ENCODE measurements around the gene TPD52L1. TPM values are rescaled to one million over a fixed set of nuclear protein-coding genes. Genes with fewer than 3 reads are reported as not detected.
"Not testable (repeated sequence)": the region's sequence is repeated elsewhere in the genome, so short reads cannot be mapped to it uniquely, and the experiment has no call there.

The TPD52L1 gene
- total and polyA plus RNA-seq, 10 donors = 0.80 to 9.1 (median 3.9) TPM

DNA sequence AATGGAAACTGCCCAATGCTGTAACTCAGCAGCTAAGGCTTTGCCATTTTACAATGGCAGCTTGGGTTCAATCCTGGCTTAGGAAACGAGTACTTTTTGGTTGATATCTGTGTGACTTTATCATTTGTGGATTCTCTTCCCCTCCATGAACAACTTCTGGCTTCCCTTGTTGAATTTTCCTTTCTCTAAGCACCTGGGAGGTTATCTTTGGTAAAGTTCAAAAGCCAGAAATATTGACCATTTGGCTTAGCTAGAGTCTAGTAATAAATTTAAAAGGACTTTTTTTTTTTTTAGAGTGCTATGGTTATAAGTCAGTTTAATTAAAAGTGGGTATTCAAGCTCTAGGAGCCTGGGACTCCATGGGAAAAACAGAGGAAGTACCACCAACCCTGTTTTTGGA is 31.7 kb upstream of the TPD52L1 start:
- intact Hi-C loops (cut with DNase I; ENCODE audit: low total_unique reads) = no loop called here
- H3K27ac ChIP-seq = no peak overlapping the region
- TF ChIP-seq POLR2AphosphoS5 (IDR thresholded peaks at IDR 0.05) = no peak
- TF ChIP-seq, protein P1, sequence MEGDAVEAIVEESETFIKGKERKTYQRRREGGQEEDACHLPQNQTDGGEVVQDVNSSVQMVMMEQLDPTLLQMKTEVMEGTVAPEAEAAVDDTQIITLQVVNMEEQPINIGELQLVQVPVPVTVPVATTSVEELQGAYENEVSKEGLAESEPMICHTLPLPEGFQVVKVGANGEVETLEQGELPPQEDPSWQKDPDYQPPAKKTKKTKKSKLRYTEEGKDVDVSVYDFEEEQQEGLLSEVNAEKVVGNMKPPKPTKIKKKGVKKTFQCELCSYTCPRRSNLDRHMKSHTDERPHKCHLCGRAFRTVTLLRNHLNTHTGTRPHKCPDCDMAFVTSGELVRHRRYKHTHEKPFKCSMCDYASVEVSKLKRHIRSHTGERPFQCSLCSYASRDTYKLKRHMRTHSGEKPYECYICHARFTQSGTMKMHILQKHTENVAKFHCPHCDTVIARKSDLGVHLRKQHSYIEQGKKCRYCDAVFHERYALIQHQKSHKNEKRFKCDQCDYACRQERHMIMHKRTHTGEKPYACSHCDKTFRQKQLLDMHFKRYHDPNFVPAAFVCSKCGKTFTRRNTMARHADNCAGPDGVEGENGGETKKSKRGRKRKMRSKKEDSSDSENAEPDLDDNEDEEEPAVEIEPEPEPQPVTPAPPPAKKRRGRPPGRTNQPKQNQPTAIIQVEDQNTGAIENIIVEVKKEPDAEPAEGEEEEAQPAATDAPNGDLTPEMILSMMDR (IDR thresholded peaks at IDR 0.05 in 8 of 11, conservative IDR thresholded peaks at IDR 0.05 in 3 of 11) = no peak
- no peak for TF ChIP-seq POLR2A (IDR thresholded peaks at IDR 0.05)
- H3K4me1 ChIP-seq = no peaks in the 10 kb centered on the region
- WGBS, 5 donors = 59 to 71% (median 66%) methylated on average over 1 of the region's 1 CpG
- no peaks in the 10 kb centered on the region for H3K27me3 ChIP-seq (replicated peaks in 1 of 7)
- no peak overlapping the region for H3K4me3 ChIP-seq
- no peaks in the 10 kb centered on the region for H3K9me3 ChIP-seq
- no peak for DNase-seq
- no peaks in the 10 kb centered on the region for H3K36me3 ChIP-seq

DNA sequence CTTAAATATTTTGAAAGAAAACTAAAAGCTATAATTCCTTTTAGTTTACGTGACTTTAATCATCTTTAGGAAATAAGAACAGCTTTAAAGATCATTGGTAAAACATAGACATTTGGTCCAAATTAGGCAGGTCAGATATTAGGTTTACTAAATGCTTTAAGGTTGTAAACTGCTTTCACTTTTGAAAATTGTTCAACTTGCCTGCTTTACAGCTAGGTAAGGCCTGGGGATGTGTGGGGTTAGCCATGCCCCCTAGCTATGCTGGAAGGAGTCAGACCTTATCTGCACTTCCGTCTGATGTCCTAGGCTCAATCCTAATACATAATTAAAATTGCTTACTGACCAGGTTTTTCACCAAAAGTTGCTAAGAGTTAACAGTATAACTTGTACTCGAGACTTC is 30.5 kb upstream of the TPD52L1 start:
- Histone ChIP-seq H3K36me3 (no peaks in the 10 kb centered on the region), H3K27me3 (replicated peaks in 1 of 7) (no peaks in the 10 kb centered on the region), H3K4me3 (no peak overlapping the region), H3K4me1 (no peaks in the 10 kb centered on the region), H3K27ac (no peak overlapping the region), H3K9me3 (no peaks in the 10 kb centered on the region)
- intact Hi-C loops (cut with DNase I; ENCODE audit: low total_unique reads) = no loop called here
- no peak for DNase-seq
- 85 to 91% (median 88%) methylated on average over 3 of the region's 3 CpGs for WGBS, 5 donors
- no peak for TF ChIP-seq POLR2AphosphoS5 (IDR thresholded peaks at IDR 0.05)
- TF ChIP-seq, protein P1 (IDR thresholded peaks at IDR 0.05 in 8 of 11, conservative IDR thresholded peaks at IDR 0.05 in 3 of 11) = no peak
- no peak for TF ChIP-seq POLR2A (IDR thresholded peaks at IDR 0.05)

DNA sequence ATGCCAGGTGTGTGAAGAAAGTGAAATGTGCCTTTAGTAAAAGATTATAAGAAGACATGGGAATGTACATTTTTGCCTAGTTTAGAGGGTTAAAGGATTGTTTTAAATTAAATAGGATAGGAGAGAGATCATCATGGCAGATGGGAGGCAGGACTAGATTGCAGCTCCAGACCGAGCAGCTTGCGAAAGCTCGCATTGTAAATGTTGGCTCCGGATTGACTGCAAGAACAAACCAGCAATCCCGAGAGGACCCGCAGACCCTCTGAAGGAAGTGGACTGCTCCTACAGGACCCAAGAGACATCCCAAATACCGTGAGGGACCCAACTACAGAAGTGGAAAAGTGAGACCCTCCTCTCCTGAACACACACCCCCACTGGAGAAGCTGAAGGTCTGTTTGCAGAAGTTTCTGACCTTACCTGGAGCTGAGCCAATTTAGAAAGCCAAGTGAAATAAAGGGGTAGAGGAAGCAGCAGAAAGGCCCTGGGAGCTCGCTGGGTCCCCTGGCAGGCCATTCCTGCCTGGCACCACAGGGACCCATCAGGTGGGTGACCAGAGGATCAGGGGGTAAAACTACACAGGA is 30.0 kb upstream of the TPD52L1 start:
- H3K4me1 ChIP-seq = no peaks in the 10 kb centered on the region
- DNase-seq = no peak
- no peak overlapping the region for H3K27ac ChIP-seq
- TF ChIP-seq POLR2AphosphoS5 (IDR thresholded peaks at IDR 0.05) (no peak), POLR2A (IDR thresholded peaks at IDR 0.05) (no peak)
- TF ChIP-seq, protein P1 (IDR thresholded peaks at IDR 0.05 in 8 of 11, conservative IDR thresholded peaks at IDR 0.05 in 3 of 11) = no peak
- H3K27me3 ChIP-seq (replicated peaks in 1 of 7) = no peaks in the 10 kb centered on the region
- intact Hi-C loops (cut with DNase I; ENCODE audit: low total_unique reads) = no loop called here
- H3K9me3 ChIP-seq = no peaks in the 10 kb centered on the region
- H3K36me3 ChIP-seq = no peaks in the 10 kb centered on the region
- WGBS, 5 donors = 65 to 82% (median 74%) methylated on average over 7 to 8 of the region's 8 CpGs
- no peak overlapping the region for H3K4me3 ChIP-seq

DNA sequence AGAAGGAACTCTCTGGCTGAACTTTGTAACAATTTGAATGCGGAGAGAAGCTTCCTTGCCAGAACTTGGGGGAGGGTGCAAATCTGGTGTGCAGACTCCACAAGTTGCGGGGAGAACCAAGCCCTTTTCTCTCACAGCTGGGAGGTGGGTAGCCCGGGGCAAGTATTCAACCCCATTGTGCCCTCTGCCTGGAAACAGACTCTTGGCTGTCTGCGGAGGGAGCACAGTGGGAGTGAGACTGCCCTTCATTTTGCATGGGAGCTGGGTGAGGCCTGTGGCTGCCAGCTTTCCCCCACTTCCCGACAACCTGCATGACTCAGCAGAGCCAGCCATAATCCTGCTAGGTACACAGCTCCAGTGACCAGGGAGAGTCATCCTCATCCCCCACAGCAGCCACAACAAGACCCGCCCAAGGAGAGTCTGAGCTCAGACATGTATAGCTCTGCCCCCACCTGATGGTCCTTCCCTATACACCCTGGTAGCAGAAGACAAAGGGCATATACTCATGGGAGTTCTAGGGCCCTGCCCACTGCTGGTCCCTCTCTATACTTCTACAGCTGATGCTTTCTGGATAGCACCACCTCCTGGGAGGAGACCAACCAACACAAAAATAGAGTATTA is 29.4 kb upstream of the TPD52L1 start:
- DNase-seq = no peak
- H3K9me3 ChIP-seq = no peaks in the 10 kb centered on the region
- intact Hi-C loops (cut with DNase I; ENCODE audit: low total_unique reads) = no loop called here
- H3K4me1 ChIP-seq = no peaks in the 10 kb centered on the region
- no peak for TF ChIP-seq POLR2AphosphoS5 (IDR thresholded peaks at IDR 0.05)
- TF ChIP-seq, protein P1 (IDR thresholded peaks at IDR 0.05 in 8 of 11, conservative IDR thresholded peaks at IDR 0.05 in 3 of 11) = no peak
- TF ChIP-seq POLR2A (IDR thresholded peaks at IDR 0.05) = no peak
- H3K27ac ChIP-seq = no peak overlapping the region
- WGBS, 5 donors = 80 to 88% (median 86%) methylated on average over 6 of the region's 6 CpGs
- no peaks in the 10 kb centered on the region for H3K27me3 ChIP-seq (replicated peaks in 1 of 7)
- H3K36me3 ChIP-seq = no peaks in the 10 kb centered on the region
- no peak overlapping the region for H3K4me3 ChIP-seq

DNA sequence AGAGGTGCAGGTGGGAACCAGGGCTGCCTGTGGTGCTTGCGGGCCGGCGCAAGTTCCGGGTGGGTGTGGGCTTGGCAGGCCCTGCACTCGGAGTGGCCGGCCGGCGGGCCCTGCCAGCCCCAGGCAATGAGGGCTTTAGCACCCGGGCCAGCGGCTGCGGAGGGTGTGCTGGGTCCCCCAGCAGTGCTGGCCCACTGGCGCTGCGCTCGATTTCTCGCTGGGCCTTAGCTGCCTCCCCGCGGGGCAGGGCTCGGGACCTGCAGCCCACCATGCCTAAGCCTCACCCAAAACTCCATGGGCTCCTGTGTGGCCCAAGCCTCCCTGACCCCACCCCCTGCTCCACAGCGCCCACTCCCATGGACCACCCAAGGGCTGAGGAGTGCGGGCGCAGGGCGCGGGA is 27.7 kb upstream of the TPD52L1 start:
- H3K4me1 ChIP-seq; H3K36me3 ChIP-seq; intact Hi-C loops (cut with DNase I; ENCODE audit: low total_unique reads); DNase-seq; H3K9me3 ChIP-seq; H3K27me3 ChIP-seq (replicated peaks in 1 of 7); H3K4me3 ChIP-seq; H3K27ac ChIP-seq: not testable (repeated sequence)
- 96 to 100% (median 98%) methylated on average over 8 to 23 of the region's 23 CpGs for WGBS, 5 donors
